GM12878 (cell line): ENCODE data around the gene CFAP53. TPM values are rescaled to one million over a fixed set of nuclear protein-coding genes. Genes with fewer than 3 reads are reported as not detected.
A peak's percentile ranks its signal among the peaks of the same experiment; 100 is the strongest.

Experiments
- ATF2 ChIP-seq: IDR thresholded peaks from 2 replicates; pipeline ENCODE4 v1.6.1; 2012; ENCODE audit warnings: low read length, inconsistent platforms
- BMI1 ChIP-seq: fragments of 450-650 bp; IDR thresholded peaks from 2 replicates; pipeline ENCODE4 v1.6.1; 2016; ENCODE audit warnings: mild to moderate bottlenecking, moderate library complexity, borderline replicate concordance
- CHD2 ChIP-seq: IDR thresholded peaks from 2 replicates; pipeline ENCODE4 v1.6.1; 2011; ENCODE audit warnings: low read depth, low read length, improper control_type of control experiment, borderline replicate concordance
- CUX1 ChIP-seq: IDR thresholded peaks from 2 replicates; pipeline ENCODE4 v1.6.1; 2012; ENCODE audit warnings: improper control_type of control experiment, low read depth, low read length; ENCODE audit not compliant: insufficient replicate concordance
- DPF2 ChIP-seq: fragments of 450-650 bp; IDR thresholded peaks from 2 replicates; pipeline ENCODE4 v1.6.1; 2017; ENCODE audit warnings: mild to moderate bottlenecking
- ELK1 ChIP-seq: IDR thresholded peaks from 2 replicates; pipeline ENCODE4 v1.6.1; 2012; ENCODE audit warnings: low read depth, low read length, improper control_type of control experiment
- LARP7 ChIP-seq: fragments of 450-650 bp; IDR thresholded peaks from 2 replicates; pipeline ENCODE4 v1.6.1; 2017; ENCODE audit warnings: mild to moderate bottlenecking
- MEF2A ChIP-seq: IDR thresholded peaks from 2 replicates; pipeline ENCODE4 v1.6.1; 2011; ENCODE audit warnings: low read depth, mild to moderate bottlenecking, low read length, moderate library complexity; ENCODE audit not compliant: insufficient read depth
- MYB ChIP-seq: fragments of 150-350 bp; IDR thresholded peaks from 2 replicates; pipeline ENCODE4 v1.6.1; 2014; ENCODE audit warnings: mild to moderate bottlenecking, low read depth, low read length, borderline replicate concordance
- NFIC ChIP-seq: IDR thresholded peaks from 2 replicates; pipeline ENCODE4 v1.6.1; 2012; ENCODE audit warnings: low read depth, mild to moderate bottlenecking, inconsistent platforms, low read length, moderate library complexity
- PKNOX1 ChIP-seq: fragments of 450-650 bp; IDR thresholded peaks from 2 replicates; pipeline ENCODE4 v1.6.1; 2016; ENCODE audit warnings: mild to moderate bottlenecking
- RAD21 ChIP-seq: IDR thresholded peaks from 2 replicates; pipeline ENCODE4 v1.6.1; 2011; ENCODE audit warnings: mild to moderate bottlenecking, low read depth, low read length, moderate library complexity; ENCODE audit not compliant: insufficient read depth
- RAD51 ChIP-seq: fragments of 450-650 bp; IDR thresholded peaks from 2 replicates; pipeline ENCODE4 v1.6.1; 2016; ENCODE audit warnings: moderate library complexity, mild to moderate bottlenecking, inconsistent platforms
- RELA ChIP-seq: fragments of 450-650 bp; IDR thresholded peaks from 2 replicates; pipeline ENCODE4 v1.8.0; 2014; ENCODE audit warnings: borderline replicate concordance; ENCODE audit not compliant: partially characterized antibody
- SIN3A ChIP-seq: IDR thresholded peaks from 2 replicates; pipeline ENCODE4 v1.6.1; 2012; ENCODE audit warnings: low read depth, low read length, improper control_type of control experiment
- SIX5 ChIP-seq: IDR thresholded peaks from 2 replicates; pipeline ENCODE4 v1.6.1; 2011; ENCODE audit warnings: mild to moderate bottlenecking, low read depth, low read length, moderate library complexity; ENCODE audit not compliant: severe bottlenecking
- SUPT20H ChIP-seq: IDR thresholded peaks from 2 replicates; pipeline ENCODE4 v1.6.1; 2011; ENCODE audit warnings: low read depth, mild to moderate bottlenecking, low read length, moderate library complexity, borderline replicate concordance; ENCODE audit not compliant: control insufficient read depth
- SUZ12 ChIP-seq: fragments of 200-600 bp; sonication (generic); IDR thresholded peaks from one replicate; pipeline ENCODE4 v1.6.1; 2018; ENCODE audit warnings: antibody characterized with exemption, mild to moderate bottlenecking; ENCODE audit not compliant: unreplicated experiment
- USF2 ChIP-seq: IDR thresholded peaks from 2 replicates; pipeline ENCODE4 v1.6.1; 2011; ENCODE audit warnings: low read depth, low read length, improper control_type of control experiment, borderline replicate concordance
- ZSCAN29 ChIP-seq: fragments of 450-650 bp; IDR thresholded peaks from 2 replicates; pipeline ENCODE4 v1.6.1; 2017; ENCODE audit warnings: mild to moderate bottlenecking, moderate library complexity
- polyA plus RNA-seq, 11 experiments: library from polyadenylated mRNA; depleted of rRNA in 4 of 11; unstranded in 6 of 11; stranded (reverse) in 5 of 11; fragments of >200 nt; fragmentation: Nextera tagmentation in 4 of 11; fragmentation: Illumina TruSeq in 1 of 11; extraction: Ambion mirVana in 4 of 11; extraction: Trizol in 1 of 11; gene quantifications; 1 replicate in 1 of 11; 2 replicates in 10 of 11; pipeline versions ENCODE4 v1.2.1 to v1.2.3, GENCODE V29; 2011 to 2016; ENCODE audit warnings: inconsistent platforms in 2 of 11, missing spikeins in 2 of 11, low read depth in 1 of 11
- total RNA-seq, 4 experiments: library from RNA; depleted of rRNA in 3 of 4; stranded (reverse); fragments of >200 nt in 3 of 4; fragmentation: Illumina TruSeq in 1 of 4; extraction: Trizol in 1 of 4; gene quantifications; 2 replicates each; pipeline versions ENCODE4 v1.2.1 to v1.2.3, GENCODE V29; 2013 to 2021

The CFAP53 gene
- total and polyA plus RNA-seq, 10 of the 15 experiments (the other 5 are each of a cell fraction or from before 2014, with no cell fraction given), result 0.05 to 0.31 (median 0.12) TPM; not detected in 1

GRCh38 chr18:50281295-50281971 is 15.1 kb upstream of the CFAP53 start, which contains the start of gene MBD1 (continued):
- no peak for TF ChIP-seq RELA
- peak; percentile 60 for TF ChIP-seq SIX5
- no peak for TF ChIP-seq CUX1
- TF ChIP-seq USF2, result no peak; the same call in 1 of the 2 replicates
- TF ChIP-seq CHD2, result 0 out of 2 replicates have a peak, but pooled peaks have one; percentile 45
- TF ChIP-seq DPF2, result peak; percentile 25
- TF ChIP-seq NFIC, result no peak
- no peak for TF ChIP-seq RAD51
- TF ChIP-seq MEF2A, result 0 out of 2 replicates have a peak, but pooled peaks have one; percentile 44
- TF ChIP-seq MYB, result peak; percentile 47; the same call in 1 of the 2 replicates
- no peak for TF ChIP-seq RAD21
- TF ChIP-seq SUZ12, result no peak
- TF ChIP-seq ZSCAN29, result no peak
- TF ChIP-seq SIN3A, result peak; percentile 69; the same call in 1 of the 2 replicates
- no peak for TF ChIP-seq ATF2
- peak; percentile 92 for TF ChIP-seq LARP7
- no peak for TF ChIP-seq BMI1
- TF ChIP-seq PKNOX1, result peak; percentile 95
- TF ChIP-seq ELK1, result peak; percentile 89
- TF ChIP-seq SUPT20H, result no peak
